Dermis blood vessel endothelial cell (primary cell): ENCODE results near the gene BTRC. TPM values are rescaled to one million over a fixed set of nuclear protein-coding genes. Genes with fewer than 3 reads are reported as not detected.
"Not testable (repeated sequence)": the region's sequence is repeated elsewhere in the genome, so short reads cannot be mapped to it uniquely, and the experiment has no call there.

Experiments
- DNase-seq: peaks from one replicate; pipeline ENCODE4 v3.0.0; 2010
- total RNA-seq: library from RNA; depleted of rRNA; stranded (reverse); fragments of >200 nt; gene quantifications from 2 replicates; pipeline ENCODE4 v1.2.3, GENCODE V29; 2014

Gene BTRC
- total RNA-seq, 1 donor from 2014 or later: 9.5 TPM

DNA sequence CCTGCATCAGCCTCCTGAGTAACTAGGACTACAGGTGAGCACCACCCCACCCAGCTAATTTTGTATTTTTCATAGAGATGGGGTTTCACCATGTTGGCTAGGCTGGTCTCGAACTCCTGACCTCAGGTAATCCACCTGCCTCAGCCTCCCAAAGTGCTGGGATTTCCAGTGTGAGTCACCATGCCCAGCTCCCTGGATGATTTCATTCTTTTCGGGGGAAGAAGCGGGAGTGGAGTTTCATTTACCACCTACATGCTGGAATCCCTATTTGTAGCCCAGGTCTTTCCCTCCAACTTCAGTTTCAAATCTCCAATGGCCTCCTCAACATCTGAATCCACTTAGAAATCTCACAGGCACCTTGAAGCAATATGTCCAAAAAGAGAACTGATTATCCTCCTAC is 2.9 kb upstream of the BTRC start:
- DNase-seq: no peak

- DNase-seq: no peak
Measured at GRCh38 chr10:101351477-101351876, 2.5 kb upstream of the BTRC start.

- DNase-seq: not testable (repeated sequence)
Measured at GRCh38 chr10:101352857-101353256, 1.1 kb upstream of the BTRC start.

- DNase-seq: peak; percentile 67
Measured at GRCh38 chr10:101354328-101355071, 535 bp downstream of the BTRC start.

DNA sequence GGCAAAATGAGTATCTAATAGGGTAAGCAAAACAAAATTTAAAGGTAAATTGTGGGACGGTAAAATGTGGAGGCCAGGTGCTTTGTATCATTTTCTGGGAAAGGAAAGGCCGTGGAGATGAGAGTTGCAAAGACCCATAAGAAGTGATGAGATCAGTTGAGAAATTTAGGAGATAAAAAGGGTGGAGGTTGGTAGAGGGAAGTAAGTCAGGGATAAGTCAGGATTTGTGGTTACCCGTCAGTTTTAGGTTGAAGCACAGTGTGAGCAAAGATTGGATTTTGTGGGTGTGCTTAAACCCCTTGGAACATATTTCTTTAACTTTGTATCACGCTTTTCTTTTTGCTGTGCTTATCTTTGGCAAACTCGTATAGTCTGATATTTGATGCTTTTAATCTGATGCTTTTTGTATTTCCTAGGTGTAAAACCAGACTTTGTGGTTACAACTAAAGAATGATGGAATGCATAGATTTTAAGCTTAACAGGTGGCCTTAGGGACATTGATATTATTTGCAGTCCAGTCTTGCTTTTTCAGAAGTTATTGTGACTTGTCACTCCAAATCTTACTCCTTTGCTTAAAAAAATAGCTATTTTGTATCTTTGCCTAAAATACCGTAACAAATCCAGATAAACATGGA is 1.2 kb downstream of the BTRC start:
- no peak for DNase-seq

DNA sequence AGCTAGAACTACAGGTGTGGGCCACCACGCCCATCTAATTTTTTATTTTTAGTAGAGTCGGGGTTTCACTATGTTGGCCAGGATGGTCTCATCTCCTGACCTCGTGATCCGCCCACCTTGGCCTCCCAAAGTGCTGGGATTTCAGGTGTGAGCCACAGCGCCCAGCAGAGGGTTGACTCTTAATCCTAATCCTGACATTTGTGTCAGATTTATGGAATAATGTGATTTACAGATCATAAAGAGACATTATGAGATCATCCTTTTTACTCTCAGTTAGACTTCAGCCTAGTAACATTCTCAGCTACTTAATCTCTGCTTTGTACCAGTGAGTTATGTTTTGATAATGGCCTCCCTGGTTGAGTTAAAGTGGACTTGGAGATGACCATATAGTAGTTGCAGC is 2.2 kb downstream of the BTRC start:
- no peak for DNase-seq

DNA sequence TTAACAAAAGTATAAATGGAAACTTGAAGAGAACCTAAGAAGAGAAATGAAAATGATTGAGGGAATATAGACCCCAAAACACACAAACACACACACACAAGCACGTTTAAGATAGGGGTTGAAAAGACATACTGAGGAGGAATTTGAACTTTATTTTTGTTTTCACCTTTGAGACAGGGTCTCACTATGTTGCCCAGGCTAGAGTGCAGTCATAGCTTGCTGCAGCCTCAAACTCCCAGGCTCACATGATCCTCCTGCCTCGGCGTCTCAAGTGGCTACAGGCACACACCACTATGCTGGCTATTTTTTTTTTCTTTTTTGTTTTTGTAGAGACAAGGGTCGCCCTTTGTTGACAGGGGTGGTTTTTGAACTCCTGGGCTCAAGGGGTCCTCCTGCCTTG is 4.0 kb downstream of the BTRC start:
- DNase-seq: no peak

- peak; percentile 19 for DNase-seq
Measured at GRCh38 chr10:101358706-101359300, 4.8 kb downstream of the BTRC start.

GRCh38 chr10:101360090-101360489 is 6.1 kb downstream of the BTRC start:
- DNase-seq: not testable (repeated sequence)

DNA sequence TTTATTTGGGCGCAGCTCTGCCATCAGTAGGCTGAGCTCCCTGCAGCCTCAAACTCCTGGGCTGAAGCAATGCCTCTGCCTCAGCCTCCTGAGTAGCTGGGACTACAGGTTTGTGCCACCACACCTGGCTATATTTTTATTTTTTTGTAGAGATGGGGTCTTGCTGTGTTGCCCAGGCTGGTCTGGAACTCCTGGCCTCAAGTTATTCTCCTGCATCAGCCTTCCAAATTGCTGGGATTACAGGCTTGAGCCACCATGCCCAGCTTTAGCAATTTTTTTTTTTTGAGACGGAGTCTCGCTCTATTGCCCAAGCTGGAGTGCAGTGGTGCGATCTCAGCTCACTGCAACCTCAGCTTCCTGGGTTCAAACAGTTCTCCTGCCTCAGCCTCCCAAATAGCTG is 6.9 kb downstream of the BTRC start:
- not testable (repeated sequence) for DNase-seq

GRCh38 chr10:101363850-101364400 is 10.0 kb downstream of the BTRC start:
- no peak for DNase-seq

- DNase-seq: no peak
Measured at GRCh38 chr10:101364721-101365120, 10.8 kb downstream of the BTRC start.

- peak; percentile 90 for DNase-seq
Measured at GRCh38 chr10:101367569-101368453, 13.8 kb downstream of the BTRC start.

GRCh38 chr10:101373063-101373462 is 19.1 kb downstream of the BTRC start:
- DNase-seq: no peak

DNA sequence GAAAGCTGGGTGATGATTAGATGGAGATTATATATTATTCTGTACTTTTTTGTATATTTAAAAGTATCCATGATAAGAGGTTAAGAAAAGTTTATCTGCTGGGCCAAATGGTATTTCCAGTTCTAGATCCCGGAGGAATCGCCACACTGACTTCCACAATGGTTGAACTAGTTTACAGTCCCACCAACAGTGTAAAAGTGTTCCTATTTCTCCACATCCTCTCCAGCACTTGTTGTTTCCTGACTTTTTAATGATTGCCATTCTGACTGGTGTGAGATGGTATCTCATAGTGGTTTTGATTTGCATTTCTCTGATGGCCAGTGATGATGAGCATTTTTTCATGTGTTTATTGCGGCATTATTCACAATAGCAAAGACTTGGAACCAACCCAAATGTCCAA is 20.0 kb downstream of the BTRC start:
- not testable (repeated sequence) for DNase-seq

GRCh38 chr10:101375076-101375475 is 21.1 kb downstream of the BTRC start:
- DNase-seq: no peak

GRCh38 chr10:101379663-101380352 is 25.8 kb downstream of the BTRC start:
- no peak for DNase-seq

DNA sequence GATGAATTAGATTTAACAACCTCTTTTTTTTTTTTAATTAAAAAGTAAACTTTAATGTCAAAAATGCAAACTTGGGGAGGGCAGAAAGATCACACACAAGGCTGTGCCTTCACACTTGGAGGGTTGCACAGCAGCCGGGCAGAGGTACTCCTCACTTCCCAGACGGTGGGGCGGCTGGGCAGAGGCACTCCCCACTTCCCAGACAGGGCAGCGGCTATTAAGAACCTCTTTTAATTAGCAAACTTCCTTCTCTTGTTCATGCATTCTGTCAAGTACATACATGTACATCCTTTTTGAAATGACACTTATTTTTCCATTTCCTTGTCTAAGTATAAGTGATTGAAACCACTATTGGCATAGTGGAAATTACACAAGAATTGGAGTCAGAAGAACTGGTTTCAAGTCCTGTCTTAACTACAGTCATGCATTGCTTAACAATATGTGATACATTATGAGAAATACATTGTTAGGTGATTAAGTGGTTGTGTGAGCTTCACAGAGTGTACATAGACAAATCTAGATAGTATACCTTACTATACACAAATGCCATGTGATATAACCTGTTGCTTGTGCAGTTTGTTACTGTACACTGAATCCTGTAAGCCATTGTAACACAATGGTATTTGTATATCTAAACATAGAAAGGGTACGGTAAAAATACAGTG is 26.5 kb downstream of the BTRC start:
- DNase-seq: no peak

DNA sequence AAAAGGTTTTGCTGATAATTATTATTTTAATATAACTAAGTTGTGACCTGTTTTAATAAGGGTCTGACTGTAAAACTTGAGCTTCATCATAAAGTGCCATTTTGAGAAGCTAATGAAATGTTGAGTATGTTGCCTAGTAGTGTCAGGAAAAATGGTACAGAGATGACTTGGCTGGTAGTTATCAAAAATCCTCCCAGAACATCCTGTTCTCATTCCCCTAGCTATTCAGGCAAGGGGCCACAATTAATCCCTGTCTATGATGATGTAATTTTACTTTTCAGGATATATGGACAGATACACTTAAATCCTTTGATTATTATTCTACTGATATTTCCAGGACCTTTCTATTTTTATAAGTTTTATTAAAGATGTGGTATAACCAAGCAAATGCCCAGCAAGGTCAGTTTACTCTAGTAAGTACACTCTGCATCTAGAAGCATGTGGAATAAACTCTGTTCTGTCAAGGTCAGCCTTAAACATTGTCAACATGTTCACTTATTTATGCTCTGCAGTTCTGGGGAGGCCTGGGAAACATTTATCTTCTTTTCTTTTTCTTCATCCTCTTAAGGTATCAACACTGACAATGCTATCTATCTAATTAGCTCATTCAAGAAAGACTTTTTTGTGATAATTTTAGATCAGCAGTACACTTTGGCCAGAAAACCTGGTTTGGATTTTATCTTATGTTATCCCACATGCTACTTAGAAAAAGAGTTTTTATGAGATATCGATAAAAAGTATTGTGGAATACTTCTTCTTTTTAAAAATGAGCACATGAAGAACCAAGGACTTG is 32.1 kb downstream of the BTRC start:
- no peak for DNase-seq

DNA sequence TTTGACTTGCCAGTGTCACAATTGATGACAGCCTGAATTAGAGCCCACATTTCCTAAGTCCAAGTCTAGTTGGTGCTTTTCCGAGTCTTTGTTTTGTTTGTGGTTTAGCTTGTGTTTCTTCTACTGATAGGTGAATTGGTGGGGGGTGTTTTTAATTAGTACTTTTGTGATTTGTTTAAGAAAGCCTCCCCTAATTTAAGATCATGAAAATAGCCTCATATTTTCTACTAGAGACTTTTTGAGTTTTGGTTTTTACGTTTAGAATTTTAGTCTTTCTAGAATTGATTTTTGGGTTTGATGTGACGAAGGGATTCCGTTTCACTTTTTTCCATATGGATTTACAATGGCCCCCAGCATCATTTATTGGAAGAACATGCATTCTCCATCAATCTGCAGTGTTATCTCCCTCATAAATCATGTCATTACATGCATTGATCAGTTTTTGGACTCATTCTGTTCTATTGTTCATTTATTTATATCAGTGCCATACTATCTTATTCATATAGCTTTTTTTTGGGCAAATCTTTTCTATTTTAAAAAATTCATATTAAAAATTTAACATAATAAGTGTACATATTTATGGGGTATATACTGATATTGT is 32.8 kb downstream of the BTRC start:
- DNase-seq: no peak
